Bronchial epithelial cell (primary cell): ENCODE measurements around the gene POMC. TPM values are rescaled to one million over a fixed set of nuclear protein-coding genes. Genes with fewer than 3 reads are reported as not detected.

Experiments used
- DNase-seq: peaks from one replicate; pipeline ENCODE4 v3.0.0-alpha.2; 2010; ENCODE audit warnings: low read depth
- FAIRE-seq: peaks from 2 replicates; lab custom pipeline; 2011; peaks lifted over from hg19 to GRCh38; lab: Jason Lieb, UNC
- H3K27me3 ChIP-seq: 2 replicates; pipeline ENCODE4 v1.5.1; 2011; ENCODE audit warnings: low read length; ENCODE audit not compliant: control insufficient read depth, insufficient read depth
- H3K36me3 ChIP-seq: 2 replicates; pipeline ENCODE4 v1.5.1; 2011; ENCODE audit warnings: low read length; ENCODE audit not compliant: control insufficient read depth, insufficient read depth
- H3K4me3 ChIP-seq: 2 replicates; pipeline ENCODE4 v1.5.1; 2011; ENCODE audit warnings: mild to moderate bottlenecking, low read depth, low read length, control low read depth
- total RNA-seq: library from RNA; depleted of rRNA; stranded (reverse); fragments of >200 nt; gene quantifications from 2 replicates; pipeline ENCODE4 v1.2.1, GENCODE V29; 2014
- TF ChIP-seq, protein P1 (sequence below): IDR thresholded peaks from 2 replicates; pipeline ENCODE4 v1.5.1; 2011; ENCODE audit warnings: mild to moderate bottlenecking, moderate library complexity, low read length, control low read depth, inconsistent platforms; ENCODE audit not compliant: insufficient read depth, severe bottlenecking

Gene POMC
- total RNA-seq, 1 donor from 2014 or later: 0.26 TPM

DNA sequence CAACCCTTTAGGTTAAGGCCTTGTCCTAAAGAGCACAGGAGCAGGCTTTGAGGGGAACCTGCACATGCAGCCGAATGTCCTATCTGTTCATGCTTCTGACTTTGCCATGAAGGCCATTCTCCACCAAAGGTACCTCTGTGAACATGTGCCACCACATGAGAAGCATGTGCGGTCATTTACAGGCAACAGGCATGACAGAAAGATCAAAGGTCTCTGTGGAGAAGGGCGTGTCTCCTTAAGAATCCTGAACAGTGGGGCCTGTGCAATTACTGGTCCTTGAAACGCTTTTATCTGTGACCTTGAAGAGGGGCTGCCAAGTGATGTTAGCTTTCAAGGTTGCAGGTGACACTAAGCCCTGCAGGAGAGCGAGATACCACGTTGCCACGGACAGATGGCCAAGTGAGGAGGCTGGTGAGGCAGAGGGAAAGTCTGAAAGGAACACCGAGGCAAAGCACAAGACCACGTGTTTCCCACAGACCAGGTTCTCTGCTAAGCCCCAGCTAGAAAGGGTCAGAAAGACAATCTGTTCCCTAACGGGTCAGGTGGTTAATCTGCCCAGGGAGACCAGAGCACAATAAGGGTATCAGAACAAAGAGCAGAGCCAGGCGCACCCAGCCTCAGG lies 19.5 kb upstream of the POMC start:
- Histone ChIP-seq H3K36me3 (no peaks in the 10 kb centered on the region), H3K4me3 (no peak overlapping the region), H3K27me3 (no peaks in the 10 kb centered on the region)
- no peak for DNase-seq
- TF ChIP-seq, protein P1, sequence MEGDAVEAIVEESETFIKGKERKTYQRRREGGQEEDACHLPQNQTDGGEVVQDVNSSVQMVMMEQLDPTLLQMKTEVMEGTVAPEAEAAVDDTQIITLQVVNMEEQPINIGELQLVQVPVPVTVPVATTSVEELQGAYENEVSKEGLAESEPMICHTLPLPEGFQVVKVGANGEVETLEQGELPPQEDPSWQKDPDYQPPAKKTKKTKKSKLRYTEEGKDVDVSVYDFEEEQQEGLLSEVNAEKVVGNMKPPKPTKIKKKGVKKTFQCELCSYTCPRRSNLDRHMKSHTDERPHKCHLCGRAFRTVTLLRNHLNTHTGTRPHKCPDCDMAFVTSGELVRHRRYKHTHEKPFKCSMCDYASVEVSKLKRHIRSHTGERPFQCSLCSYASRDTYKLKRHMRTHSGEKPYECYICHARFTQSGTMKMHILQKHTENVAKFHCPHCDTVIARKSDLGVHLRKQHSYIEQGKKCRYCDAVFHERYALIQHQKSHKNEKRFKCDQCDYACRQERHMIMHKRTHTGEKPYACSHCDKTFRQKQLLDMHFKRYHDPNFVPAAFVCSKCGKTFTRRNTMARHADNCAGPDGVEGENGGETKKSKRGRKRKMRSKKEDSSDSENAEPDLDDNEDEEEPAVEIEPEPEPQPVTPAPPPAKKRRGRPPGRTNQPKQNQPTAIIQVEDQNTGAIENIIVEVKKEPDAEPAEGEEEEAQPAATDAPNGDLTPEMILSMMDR: no peak
- FAIRE-seq: no peak

DNA sequence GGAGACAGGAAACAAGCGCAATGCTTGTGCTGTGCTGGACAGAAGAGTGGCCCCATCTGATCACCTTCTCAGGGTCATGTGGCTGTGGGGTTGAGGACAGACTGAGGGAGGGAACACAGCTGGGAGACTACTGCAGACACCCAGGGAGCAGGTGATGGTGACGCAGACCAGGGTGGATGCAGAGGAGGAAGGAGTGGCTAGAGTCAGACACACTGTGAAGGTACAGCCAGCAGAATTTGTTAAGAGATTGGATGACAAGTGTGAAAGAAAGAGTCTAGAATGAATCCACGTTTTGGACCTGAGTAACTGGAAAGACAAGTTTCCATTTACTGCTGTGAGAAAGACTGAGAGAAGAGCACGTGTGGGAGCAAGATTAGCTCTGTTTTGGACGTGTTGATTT lies 15.9 kb upstream of the POMC start:
- TF ChIP-seq, protein P1: no peak
- peak; percentile 99 for FAIRE-seq
- H3K4me3 ChIP-seq: no peak overlapping the region
- no peaks in the 10 kb centered on the region for H3K27me3 ChIP-seq
- DNase-seq: peak; percentile 84
- no peaks in the 10 kb centered on the region for H3K36me3 ChIP-seq

DNA sequence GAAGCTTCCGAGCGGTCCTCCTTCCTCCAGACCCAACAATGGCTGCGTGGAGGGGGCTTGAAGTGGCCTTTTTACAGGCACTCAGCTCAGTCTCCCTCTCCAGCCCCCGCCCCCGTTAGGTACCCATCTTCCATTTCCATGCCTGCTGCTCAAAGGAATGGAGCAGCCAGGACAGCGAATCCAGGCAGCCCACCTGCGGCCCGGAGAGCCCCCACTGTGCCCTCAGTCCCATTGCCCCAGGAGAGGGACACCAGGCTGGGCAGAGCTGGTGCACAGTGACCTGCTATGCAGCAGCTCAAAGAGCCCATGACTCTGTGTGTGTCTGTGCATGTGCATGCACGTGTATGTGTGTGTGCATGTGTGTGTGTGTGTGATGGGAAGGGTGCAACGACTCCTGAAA lies 10.6 kb upstream of the POMC start:
- Histone ChIP-seq H3K27me3 (peaks cover 5% of the 10 kb centered on the region), H3K4me3 (no peak overlapping the region), H3K36me3 (no peaks in the 10 kb centered on the region)
- no peak for FAIRE-seq
- TF ChIP-seq, protein P1: no peak
- DNase-seq: no peak

DNA sequence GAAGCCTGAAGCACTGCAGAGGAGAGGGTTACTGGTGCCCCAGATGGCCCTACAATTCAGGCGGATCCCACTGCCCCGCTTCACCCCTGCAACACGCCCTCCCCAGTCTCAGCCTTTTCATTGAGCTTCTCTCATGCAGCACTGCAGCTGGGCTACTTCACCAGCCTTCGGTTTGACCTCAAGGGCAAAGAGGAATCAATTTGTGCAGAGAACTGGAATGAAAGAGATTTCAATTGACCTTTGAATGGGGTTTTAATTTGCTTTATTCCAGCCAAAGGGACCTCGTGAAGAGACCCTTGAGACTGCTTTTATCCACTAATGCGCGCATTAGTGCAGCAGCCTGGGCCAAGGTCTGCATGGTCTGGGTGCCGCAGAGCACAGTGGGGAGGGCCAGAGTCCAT lies 8.8 kb upstream of the POMC start:
- TF ChIP-seq, protein P1: no peak
- Histone ChIP-seq H3K4me3 (no peak overlapping the region), H3K27me3 (peaks cover 8% of the 10 kb centered on the region), H3K36me3 (no peaks in the 10 kb centered on the region)
- FAIRE-seq (no peak), DNase-seq (no peak)

DNA sequence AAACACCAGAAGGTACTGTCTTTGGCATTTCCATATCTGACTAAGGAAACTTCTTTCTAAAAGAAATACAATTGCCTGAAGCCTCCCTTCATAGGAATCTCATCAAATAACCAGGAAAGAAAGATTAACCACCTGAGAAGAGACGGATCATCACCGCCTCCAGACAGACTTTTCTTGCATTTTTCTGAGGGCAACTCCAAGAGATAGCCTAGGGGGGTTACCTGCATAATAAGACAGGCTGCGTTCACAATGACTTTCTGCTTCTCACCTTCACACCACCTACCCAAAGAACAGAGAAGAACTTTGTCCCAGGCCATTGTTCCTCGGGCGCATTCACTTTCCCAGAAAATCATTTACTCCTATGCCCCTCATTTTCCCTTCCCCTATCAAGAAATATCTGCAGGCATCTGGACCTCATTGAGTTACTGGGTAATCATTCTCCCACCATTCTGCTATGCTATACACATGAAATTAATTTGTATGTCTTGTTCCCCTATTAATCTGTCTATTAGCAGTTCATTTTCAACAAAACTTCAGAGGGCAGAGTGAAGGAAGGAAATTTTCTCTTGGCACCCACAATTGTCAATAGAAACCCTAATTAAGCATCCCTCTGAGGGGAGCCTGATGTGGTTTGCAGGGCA lies 8.3 kb upstream of the POMC start:
- no peak overlapping the region for H3K4me3 ChIP-seq
- H3K36me3 ChIP-seq: no peaks in the 10 kb centered on the region
- TF ChIP-seq, protein P1: no peak
- peaks cover 8% of the 10 kb centered on the region for H3K27me3 ChIP-seq
- DNase-seq (no peak), FAIRE-seq (no peak)
